ENCODE data around the gene MAP3K8. TPM values are rescaled to one million over a fixed set of nuclear protein-coding genes. Genes with fewer than 3 reads are reported as not detected.

Gene MAP3K8
- total and polyA plus RNA-seq, 9 of the 15 experiments (the other 6 are each of a cell fraction or from before 2014, with no cell fraction given) = 6.9 to 23.6 (median 13.6) TPM

- H3K4me2 ChIP-seq (ENCODE audit: insufficient read depth, low read length) = no peak overlapping the region
- ATAC-seq (peak; percentile 74), FAIRE-seq (peak; percentile 95)
- no peak for TF ChIP-seq ILF3 (IDR thresholded peaks at IDR 0.05; ENCODE audit: borderline replicate concordance)
- no peak for TF ChIP-seq POLR2G (IDR thresholded peaks at IDR 0.05; ENCODE audit: low read depth, low read length)
- TF ChIP-seq RB1 (IDR thresholded peaks at IDR 0.05; ENCODE audit: low read depth) = no peak
- no peak for TF ChIP-seq ZNF253 (CRISPR knock-in tag; conservative IDR thresholded peaks at IDR 0.05)
- TF ChIP-seq SMARCA5 (IDR thresholded peaks at IDR 0.05) = no peak
- no peak for TF ChIP-seq UBTF (IDR thresholded peaks at IDR 0.05; ENCODE audit: borderline replicate concordance in 1 of 2, low read depth in 2 of 2, low read length in 2 of 2)
- no peak for TF ChIP-seq RBM34 (IDR thresholded peaks at IDR 0.05; ENCODE audit: borderline replicate concordance, insufficient read depth, low read length)
- TF ChIP-seq DPF2 (IDR thresholded peaks at IDR 0.05) = no peak
- peak; percentile 46; the same call in 1 of the 2 replicates for TF ChIP-seq ZBTB33 (CRISPR knock-in tag; IDR thresholded peaks at IDR 0.05)
- no peak for TF ChIP-seq MLX (CRISPR knock-in tag; conservative IDR thresholded peaks at IDR 0.05)
- TF ChIP-seq KLF6 (CRISPR knock-in tag; IDR thresholded peaks at IDR 0.05; ENCODE audit: borderline replicate concordance) = no peak
- no peak for TF ChIP-seq ETS2 (tag; IDR thresholded peaks at IDR 0.05; ENCODE audit: borderline replicate concordance, poor library complexity, severe bottlenecking)
- TF ChIP-seq PHB (CRISPR knock-in tag; IDR thresholded peaks at IDR 0.05) = no peak
- TF ChIP-seq BHLHE40 (IDR thresholded peaks at IDR 0.05; ENCODE audit: low read length) = peak; percentile 71
- TF ChIP-seq ZFPM2 (CRISPR knock-in tag; IDR thresholded peaks at IDR 0.05) = no peak
Observed at GRCh38 chr10:30413996-30414576, 19.9 kb upstream of the MAP3K8 start.

More at GRCh38 chr10:30413996-30414576, 19.9 kb upstream of the MAP3K8 start:
- Histone ChIP-seq H4K20me1 (replicated peaks; ENCODE audit: control insufficient read depth, insufficient read depth, low read length) (no peaks in the 10 kb centered on the region), H3K27me3 (ENCODE audit: control insufficient read depth in 2 of 2, insufficient read depth in 2 of 2, low read length in 2 of 2) (no peaks in the 10 kb centered on the region), H2AFZ (ENCODE audit: low read depth, low read length) (peak overlapping the region; percentile 7; the same call in 1 of the 2 replicates), H3K9ac (ENCODE audit: insufficient read depth in 1 of 2, low read depth in 2 of 2, low read length in 2 of 2) (no peak overlapping the region), H3K36me3 (ENCODE audit: control insufficient read depth, insufficient read depth, low read length) (no peaks in the 10 kb centered on the region), H3K79me2 (ENCODE audit: control insufficient read depth, insufficient read depth, low read length) (no peaks in the 10 kb centered on the region), H3K4me3 (no peak overlapping the region), H3K9me3 (replicated peaks; ENCODE audit: control insufficient read depth, insufficient read depth, low read depth, low read length) (no peaks in the 10 kb centered on the region), H3K27ac (ENCODE audit: extremely low read depth, low read depth, low read length) (no peak overlapping the region), H3K4me1 (replicated peaks in 1 of 2; ENCODE audit: control insufficient read depth in 2 of 2, insufficient read depth in 2 of 2, low read length in 2 of 2) (peaks cover 5 to 14% of the 10 kb centered on the region in 2 experiments; a peak in 4 of 5 replicates), H3K9me1 (ENCODE audit: control insufficient read depth, insufficient read depth, low read length) (no peaks in the 10 kb centered on the region)
- in situ Hi-C loops (cut with MboI) = no loop called here
- intact Hi-C loops (cut with micrococcal nuclease) = loop anchor here (1.0 to 5.0 kb wide), 3 partner anchors 22 to 178 kb away; no protein-coding TSS in a partner anchor
- 18% methylated on average over 1 of the region's 3 CpGs for WGBS (ENCODE audit: insufficient coverage, low coverage, missing lambda C conversion rate)
- DNase-seq (ENCODE audit: extremely low read depth in 1 of 4, low spot score in 3 of 4) = peak; percentile 62 to 73 (median 68)
- BruUV-seq (replicated peaks) = no TSS peak
- POLR2A ChIA-PET = interaction anchor here (1.4 kb wide), 1 partner anchor 23 kb away, joined by 4 read pairs; no protein-coding TSS in a partner anchor
- CTCF ChIA-PET (ENCODE audit: low intra/inter-chr PET ratio) = interaction anchor here (0.6 to 2.4 kb wide), 4 partner anchors 45 to 177 kb away, joined by 3 to 17 read pairs (median 6); no protein-coding TSS in a partner anchor
